ENCODE data around the gene HOXD4.

Gene HOXD4

DNA sequence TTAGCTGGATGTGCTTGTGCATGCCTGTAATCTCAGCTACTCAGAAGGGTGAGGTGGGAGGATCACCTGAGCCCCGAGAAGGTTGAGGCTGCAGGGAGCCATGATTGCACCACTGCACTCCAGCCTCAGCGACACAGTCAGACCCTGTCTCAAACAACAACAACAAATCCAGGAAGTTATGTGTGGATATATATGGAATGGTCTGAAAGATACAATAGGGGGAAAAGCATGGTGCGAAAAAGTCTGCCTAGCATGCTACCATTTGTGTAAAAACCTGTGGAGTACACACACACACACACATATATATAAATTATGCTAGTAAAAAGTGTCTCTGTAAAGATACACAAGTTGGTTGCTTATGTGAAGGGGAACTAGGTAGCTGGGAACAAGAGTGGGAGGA, 30.2 kb downstream of the HOXD4 start:
- no peak overlapping the region for H3K27ac ChIP-seq
- TF ChIP-seq, protein P1, sequence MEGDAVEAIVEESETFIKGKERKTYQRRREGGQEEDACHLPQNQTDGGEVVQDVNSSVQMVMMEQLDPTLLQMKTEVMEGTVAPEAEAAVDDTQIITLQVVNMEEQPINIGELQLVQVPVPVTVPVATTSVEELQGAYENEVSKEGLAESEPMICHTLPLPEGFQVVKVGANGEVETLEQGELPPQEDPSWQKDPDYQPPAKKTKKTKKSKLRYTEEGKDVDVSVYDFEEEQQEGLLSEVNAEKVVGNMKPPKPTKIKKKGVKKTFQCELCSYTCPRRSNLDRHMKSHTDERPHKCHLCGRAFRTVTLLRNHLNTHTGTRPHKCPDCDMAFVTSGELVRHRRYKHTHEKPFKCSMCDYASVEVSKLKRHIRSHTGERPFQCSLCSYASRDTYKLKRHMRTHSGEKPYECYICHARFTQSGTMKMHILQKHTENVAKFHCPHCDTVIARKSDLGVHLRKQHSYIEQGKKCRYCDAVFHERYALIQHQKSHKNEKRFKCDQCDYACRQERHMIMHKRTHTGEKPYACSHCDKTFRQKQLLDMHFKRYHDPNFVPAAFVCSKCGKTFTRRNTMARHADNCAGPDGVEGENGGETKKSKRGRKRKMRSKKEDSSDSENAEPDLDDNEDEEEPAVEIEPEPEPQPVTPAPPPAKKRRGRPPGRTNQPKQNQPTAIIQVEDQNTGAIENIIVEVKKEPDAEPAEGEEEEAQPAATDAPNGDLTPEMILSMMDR (IDR thresholded peaks at IDR 0.05), result no peak
- TF ChIP-seq ZFX (IDR thresholded peaks at IDR 0.05; ENCODE audit: borderline replicate concordance), result no peak

DNA sequence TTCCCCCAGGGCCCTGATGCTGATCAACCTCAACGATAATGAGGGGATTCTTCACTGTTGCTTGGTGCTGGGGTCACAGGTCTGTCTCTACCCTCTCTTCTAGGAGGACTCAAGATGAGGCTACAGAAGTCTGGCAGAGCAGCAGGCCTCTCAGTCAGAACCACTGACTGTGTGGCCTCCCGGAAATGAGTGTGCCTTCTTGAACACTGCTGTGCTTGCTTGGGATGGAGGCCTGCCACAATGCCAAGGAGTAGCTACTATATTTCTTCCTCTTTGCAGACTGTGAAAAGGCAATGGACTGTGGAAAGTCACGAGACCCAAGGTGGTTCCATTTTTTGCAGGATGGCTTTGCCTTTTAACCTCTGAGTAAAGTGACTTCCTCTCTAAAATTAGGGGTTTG, 31.3 kb downstream of the HOXD4 start:
- TF ChIP-seq, protein P1 (IDR thresholded peaks at IDR 0.05), result no peak
- no peak for TF ChIP-seq ZFX (IDR thresholded peaks at IDR 0.05; ENCODE audit: borderline replicate concordance)
- no peak overlapping the region for H3K27ac ChIP-seq

DNA sequence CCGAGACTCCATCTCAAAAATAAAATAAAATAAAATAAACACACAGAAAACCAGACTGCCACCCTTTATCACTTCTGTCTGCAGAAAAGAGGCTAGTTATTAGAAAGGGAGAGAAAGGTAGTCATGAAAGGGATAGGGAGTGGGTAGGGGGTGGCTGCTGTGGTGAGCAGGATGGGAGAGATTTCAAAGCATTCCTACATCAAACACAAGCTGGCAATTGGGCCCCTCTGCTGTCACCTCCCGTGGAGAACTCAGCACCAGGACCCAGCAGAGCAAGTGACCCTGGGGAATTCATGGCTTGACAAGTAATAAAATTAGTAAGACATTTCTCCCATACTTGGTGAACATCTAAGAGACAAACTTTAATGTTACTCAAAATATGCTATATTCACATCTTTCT, 33.4 kb downstream of the HOXD4 start:
- TF ChIP-seq, protein P1 (IDR thresholded peaks at IDR 0.05), result no peak
- TF ChIP-seq ZFX (IDR thresholded peaks at IDR 0.05; ENCODE audit: borderline replicate concordance), result no peak

DNA sequence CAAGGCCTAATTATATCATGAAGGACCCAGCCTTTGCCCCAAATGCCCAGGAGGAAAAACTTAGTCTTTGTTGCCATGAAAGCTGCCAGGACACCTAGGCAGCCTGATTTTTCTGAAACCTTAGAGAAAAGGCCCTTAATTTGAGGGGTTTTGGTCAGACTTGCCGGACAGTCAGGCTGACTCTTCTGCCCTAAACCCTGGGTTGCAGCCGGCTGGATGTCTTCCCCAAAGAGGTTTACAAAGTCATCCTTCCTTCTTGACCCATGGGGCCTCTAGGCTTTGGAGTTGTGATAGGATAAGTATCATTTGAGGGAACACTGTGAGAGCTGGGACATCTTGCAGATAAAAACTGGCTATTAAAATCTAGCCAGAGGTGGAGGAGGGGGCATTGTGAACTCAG, 34.7 kb downstream of the HOXD4 start:
- no peak overlapping the region for H3K27ac ChIP-seq
- TF ChIP-seq, protein P1 (IDR thresholded peaks at IDR 0.05), result no peak
- no peak for TF ChIP-seq ZFX (IDR thresholded peaks at IDR 0.05; ENCODE audit: borderline replicate concordance)

More for the DNA sequence above, 33.4 kb downstream of the HOXD4 start:
- no peak overlapping the region for H3K27ac ChIP-seq

DNA sequence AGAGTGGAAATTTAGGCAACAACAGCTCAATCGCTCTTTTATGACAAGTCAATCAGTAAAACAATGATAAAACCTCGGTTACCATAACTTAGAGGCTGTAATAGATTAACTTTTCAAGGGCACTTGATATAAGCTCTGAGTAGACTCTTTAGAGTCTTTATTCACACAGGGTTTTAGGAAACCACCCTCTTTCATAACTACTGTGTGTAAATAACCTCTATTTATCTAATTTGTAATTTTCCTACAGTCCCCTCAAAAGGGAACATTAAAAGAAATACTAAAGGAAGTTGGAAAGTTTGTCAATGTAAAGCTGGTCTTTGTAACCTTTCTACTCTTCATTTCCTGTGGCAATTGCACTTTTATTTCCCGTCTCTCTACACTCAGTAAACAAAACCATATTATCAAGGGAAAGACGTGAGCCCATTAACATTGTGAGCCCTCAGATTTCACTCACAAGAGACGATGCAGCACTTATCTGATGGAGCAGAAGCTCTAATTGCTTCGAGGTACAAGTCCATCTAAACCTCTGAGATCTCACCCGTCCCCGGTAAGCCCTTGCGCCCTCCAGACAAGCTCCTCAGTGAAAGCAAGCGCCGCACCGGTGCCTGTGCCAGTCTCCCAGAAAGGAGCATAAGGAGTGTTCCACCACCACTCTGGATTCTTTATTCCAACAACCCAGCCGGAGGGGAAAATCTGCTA, 36.0 kb downstream of the HOXD4 start:
- H3K27ac ChIP-seq, result no peak overlapping the region
- TF ChIP-seq ZFX (IDR thresholded peaks at IDR 0.05; ENCODE audit: borderline replicate concordance), result no peak
- TF ChIP-seq, protein P1 (IDR thresholded peaks at IDR 0.05), result no peak

DNA sequence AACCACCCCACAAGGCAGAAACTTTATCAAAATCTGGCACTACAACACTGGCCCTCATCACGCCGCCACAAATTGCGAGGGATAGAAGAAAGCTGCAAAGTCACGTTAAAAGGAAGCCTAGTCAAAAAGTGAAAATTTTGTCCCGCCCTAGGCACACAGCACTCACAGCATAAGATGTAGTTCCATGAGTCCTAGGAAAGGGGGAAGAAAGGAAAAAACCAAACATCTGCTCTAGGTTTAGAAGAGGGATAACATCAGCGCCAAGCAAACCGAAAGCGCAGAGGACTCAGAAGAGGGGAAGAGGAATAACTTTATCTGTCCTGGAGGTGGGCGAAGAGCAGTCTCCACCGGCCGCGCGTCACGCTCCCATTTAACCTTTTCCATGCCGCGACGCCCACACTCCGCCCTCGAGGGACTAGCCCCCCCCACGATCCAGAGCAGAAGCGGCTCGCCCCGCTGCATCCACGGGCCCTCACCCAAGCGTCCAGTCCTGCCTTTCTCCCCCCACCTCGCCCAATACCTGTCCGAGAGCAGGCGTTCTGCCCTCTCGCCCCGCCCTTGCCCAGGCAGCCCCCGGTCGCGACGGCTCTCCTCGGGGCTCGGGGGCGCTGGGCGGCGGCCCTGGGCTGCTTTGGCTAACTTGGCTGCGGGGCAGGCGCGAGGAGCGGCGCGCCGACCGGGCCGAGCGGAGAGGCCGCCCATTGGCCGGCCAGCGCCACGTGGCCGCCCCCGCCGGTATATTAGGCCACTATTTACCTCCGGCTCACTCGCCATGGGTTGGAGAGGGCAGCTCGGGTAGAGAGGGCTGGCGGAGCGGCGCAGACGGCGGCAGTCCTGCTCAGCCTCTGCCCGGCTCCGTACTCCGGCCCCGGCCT, 36.8 kb downstream of the HOXD4 start, which contains the start of gene HOXD1:
Gene HOXD1 (plus strand): TSS at position 770 of the 875 bp plus-strand sequence. CDS start 134 bp downstream, outside the sequence.
- no peak within 1 kb of the TSS for H3K27ac ChIP-seq
- no peak for TF ChIP-seq ZFX (IDR thresholded peaks at IDR 0.05; ENCODE audit: borderline replicate concordance)
- TF ChIP-seq, protein P1 (IDR thresholded peaks at IDR 0.05), result no peak
